BE2C (cell line): Measurements from ENCODE around the gene CYB561A3.

ENCODE experiments used
- DNase-seq: peaks from one replicate; pipeline ENCODE4 v3.0.0-alpha.2; 2020
- H3K27me3 ChIP-seq: fragments of 250-450 bp; sonication (Bioruptor Pico); 2 replicates; pipeline ENCODE4 v1.5.1; 2020; ENCODE audit warnings: mild to moderate bottlenecking
- H3K36me3 ChIP-seq: fragments of 250-450 bp; sonication (Bioruptor Pico); 2 replicates; pipeline ENCODE4 v1.5.1; 2020; ENCODE audit warnings: mild to moderate bottlenecking
- H3K4me1 ChIP-seq: fragments of 250-450 bp; sonication (Bioruptor Pico); 2 replicates; pipeline ENCODE4 v1.5.1; 2020
- H3K4me3 ChIP-seq: 2 replicates; pipeline ENCODE4 v1.5.1; 2011; ENCODE audit warnings: low read depth, low read length
- H3K9me3 ChIP-seq: fragments of 250-450 bp; sonication (Bioruptor Pico); 2 replicates; pipeline ENCODE4 v1.5.1; 2020
- CTCF ChIP-seq: IDR thresholded peaks from 2 replicates; pipeline ENCODE4 v1.5.1; 2012; ENCODE audit warnings: mild to moderate bottlenecking, low read depth, low read length

CYB561A3 gene

GRCh38 chr11:61361237-61361740, 393 bp downstream of the CYB561A3 start:
- peak overlapping the region; percentile 76 for H3K4me3 ChIP-seq
- no peaks in the 10 kb centered on the region for H3K9me3 ChIP-seq
- no peak for TF ChIP-seq CTCF
- no peaks in the 10 kb centered on the region for H3K27me3 ChIP-seq
- DNase-seq = no peak
- no peaks in the 10 kb centered on the region for H3K4me1 ChIP-seq
- peaks cover 20% of the 10 kb centered on the region for H3K36me3 ChIP-seq

- H3K4me1 ChIP-seq = no peaks in the 10 kb centered on the region
- no peak for TF ChIP-seq CTCF
Observed at GRCh38 chr11:61359516-61359915, 2.2 kb downstream of the CYB561A3 start.

GRCh38 chr11:61358566-61358965, 3.1 kb downstream of the CYB561A3 start:
- H3K4me1 ChIP-seq = no peaks in the 10 kb centered on the region
- H3K36me3 ChIP-seq = no peaks in the 10 kb centered on the region; the same call in 1 of the 2 replicates
- no peak overlapping the region for H3K4me3 ChIP-seq
- H3K9me3 ChIP-seq = no peaks in the 10 kb centered on the region
- TF ChIP-seq CTCF = no peak
- no peak for DNase-seq
- no peaks in the 10 kb centered on the region for H3K27me3 ChIP-seq

More at GRCh38 chr11:61359516-61359915, 2.2 kb downstream of the CYB561A3 start:
- Histone ChIP-seq H3K27me3 (no peaks in the 10 kb centered on the region), H3K4me3 (no peak overlapping the region), H3K9me3 (no peaks in the 10 kb centered on the region), H3K36me3 (peaks cover 6% of the 10 kb centered on the region)
- DNase-seq = no peak

GRCh38 chr11:61357894-61358239, 3.8 kb downstream of the CYB561A3 start:
- H3K27me3 ChIP-seq = no peaks in the 10 kb centered on the region
- DNase-seq = no peak
- H3K4me3 ChIP-seq = no peak overlapping the region
- no peaks in the 10 kb centered on the region for H3K9me3 ChIP-seq
- TF ChIP-seq CTCF = no peak
- no peaks in the 10 kb centered on the region for H3K4me1 ChIP-seq
- H3K36me3 ChIP-seq = no peaks in the 10 kb centered on the region; the same call in 1 of the 2 replicates

GRCh38 chr11:61357233-61357893, 4.3 kb downstream of the CYB561A3 start:
- DNase-seq = no peak
- TF ChIP-seq CTCF = no peak
- Histone ChIP-seq H3K36me3 (no peaks in the 10 kb centered on the region; the same call in 1 of the 2 replicates), H3K4me3 (no peak overlapping the region), H3K9me3 (no peaks in the 10 kb centered on the region), H3K4me1 (no peaks in the 10 kb centered on the region), H3K27me3 (no peaks in the 10 kb centered on the region)

- Histone ChIP-seq H3K36me3 (peaks cover 3% of the 10 kb centered on the region; the same call in 1 of the 2 replicates), H3K27me3 (no peaks in the 10 kb centered on the region), H3K4me3 (no peak overlapping the region), H3K4me1 (no peaks in the 10 kb centered on the region), H3K9me3 (no peaks in the 10 kb centered on the region)
- no peak for DNase-seq
- no peak for TF ChIP-seq CTCF
Observed at GRCh38 chr11:61356706-61357105, 5.0 kb downstream of the CYB561A3 start.
